GM10248 (cell line): ENCODE measurements around the gene VAMP3.

Experiments used
- CTCF ChIA-PET: fragments of 300-600 bp; sonication (Branson Sonifier 250); formaldehyde crosslinking; extraction: SDS; loops from one replicate; lab custom pipeline; 2021; ENCODE audit warnings: antibody characterized with exemption; lab: Yijun Ruan, JAX
- POLR2A ChIA-PET: fragments of 350-650 bp; sonication (Branson Sonifier 250); formaldehyde crosslinking; extraction: SDS; loops from one replicate; lab custom pipeline; 2020; ENCODE audit warnings: antibody characterized with exemption; lab: Yijun Ruan, JAX
- DNase-seq: peaks from one replicate; pipeline ENCODE4 v3.0.0; 2012; ENCODE audit errors: extremely low spot score
- TF ChIP-seq, protein P1 (sequence below): IDR thresholded peaks from 2 replicates; pipeline ENCODE4 v1.5.1; 2012; ENCODE audit warnings: mild to moderate bottlenecking, low read depth; ENCODE audit errors: extremely low read depth, missing control alignments, control extremely low read depth

Gene VAMP3

DNA sequence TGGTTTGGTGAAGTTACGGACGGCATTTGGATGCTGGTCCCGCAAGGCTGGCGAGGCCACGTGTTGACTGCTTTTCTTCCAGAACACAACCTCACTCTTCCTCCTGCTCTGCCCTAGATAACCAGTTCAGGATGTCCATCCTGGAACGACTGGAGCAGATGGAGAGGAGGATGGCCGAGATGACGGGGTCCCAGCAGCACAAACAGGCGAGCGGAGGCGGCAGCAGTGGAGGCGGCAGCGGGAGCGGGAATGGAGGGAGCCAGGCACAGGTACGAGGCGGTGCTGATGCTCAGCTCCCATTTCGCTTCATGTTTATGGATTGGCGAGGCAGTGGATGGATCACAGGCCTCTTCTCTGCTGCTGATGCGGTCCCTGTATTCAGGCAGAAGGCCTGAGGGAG, 38.8 kb upstream of the VAMP3 start:
- ChIA-PET POLR2A (no interaction called here), CTCF (interaction anchor here (0.7 to 0.8 kb wide), 2 partner anchors 20 kb away, joined by 3 to 5 read pairs; no protein-coding TSS in a partner anchor)
- no peak for DNase-seq
- TF ChIP-seq, protein P1, sequence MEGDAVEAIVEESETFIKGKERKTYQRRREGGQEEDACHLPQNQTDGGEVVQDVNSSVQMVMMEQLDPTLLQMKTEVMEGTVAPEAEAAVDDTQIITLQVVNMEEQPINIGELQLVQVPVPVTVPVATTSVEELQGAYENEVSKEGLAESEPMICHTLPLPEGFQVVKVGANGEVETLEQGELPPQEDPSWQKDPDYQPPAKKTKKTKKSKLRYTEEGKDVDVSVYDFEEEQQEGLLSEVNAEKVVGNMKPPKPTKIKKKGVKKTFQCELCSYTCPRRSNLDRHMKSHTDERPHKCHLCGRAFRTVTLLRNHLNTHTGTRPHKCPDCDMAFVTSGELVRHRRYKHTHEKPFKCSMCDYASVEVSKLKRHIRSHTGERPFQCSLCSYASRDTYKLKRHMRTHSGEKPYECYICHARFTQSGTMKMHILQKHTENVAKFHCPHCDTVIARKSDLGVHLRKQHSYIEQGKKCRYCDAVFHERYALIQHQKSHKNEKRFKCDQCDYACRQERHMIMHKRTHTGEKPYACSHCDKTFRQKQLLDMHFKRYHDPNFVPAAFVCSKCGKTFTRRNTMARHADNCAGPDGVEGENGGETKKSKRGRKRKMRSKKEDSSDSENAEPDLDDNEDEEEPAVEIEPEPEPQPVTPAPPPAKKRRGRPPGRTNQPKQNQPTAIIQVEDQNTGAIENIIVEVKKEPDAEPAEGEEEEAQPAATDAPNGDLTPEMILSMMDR, result no peak

DNA sequence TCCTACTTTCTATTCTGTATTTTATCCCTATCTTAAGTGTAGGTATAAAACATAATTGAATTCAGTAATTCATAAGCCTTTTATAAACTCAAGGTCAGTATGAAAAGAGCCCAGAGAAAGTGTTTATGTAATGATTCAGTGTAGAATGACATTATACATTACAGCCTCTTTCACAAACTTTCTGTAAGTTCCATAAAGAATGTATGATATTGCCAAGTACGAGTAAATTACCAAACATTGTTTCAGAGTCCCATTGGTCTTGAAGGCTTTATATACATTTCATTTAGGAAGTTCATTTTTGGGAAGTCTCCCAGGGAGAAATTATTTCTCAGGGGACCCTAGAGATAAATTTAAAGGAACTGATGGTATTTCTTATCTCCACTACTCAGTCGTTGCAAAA, 37.8 kb upstream of the VAMP3 start:
- TF ChIP-seq, protein P1, result no peak
- ChIA-PET POLR2A (no interaction called here), CTCF (interaction anchor here (0.8 to 1.9 kb wide), 3 partner anchors 19 to 86 kb away, joined by 4 to 5 read pairs (median 4); no protein-coding TSS in a partner anchor)
- DNase-seq, result no peak

DNA sequence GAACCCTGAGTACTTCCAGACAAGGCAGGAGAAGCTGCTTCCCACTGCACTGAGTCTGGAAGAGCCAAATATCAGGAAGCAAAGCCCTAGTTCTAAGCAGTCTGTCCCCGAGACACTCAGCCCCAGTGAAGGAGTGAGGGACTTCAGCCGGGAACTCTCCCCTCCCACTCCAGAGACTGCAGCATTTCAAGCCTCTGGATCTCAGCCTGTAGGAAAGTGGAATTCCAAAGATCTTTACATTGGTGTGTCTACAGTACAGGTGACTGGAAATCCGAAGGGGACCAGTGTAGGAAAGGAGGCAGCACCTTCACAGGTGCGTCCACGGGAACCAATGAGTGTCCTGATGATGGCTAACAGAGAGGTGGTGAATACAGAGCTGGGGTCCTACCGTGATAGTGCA, 33.1 kb upstream of the VAMP3 start:
- CTCF ChIA-PET, result interaction anchor here (1.5 kb wide), 1 partner anchor 14 kb away, joined by 5 read pairs; no protein-coding TSS in a partner anchor
- no peak for DNase-seq
- POLR2A ChIA-PET, result no interaction called here
- TF ChIP-seq, protein P1, result no peak

DNA sequence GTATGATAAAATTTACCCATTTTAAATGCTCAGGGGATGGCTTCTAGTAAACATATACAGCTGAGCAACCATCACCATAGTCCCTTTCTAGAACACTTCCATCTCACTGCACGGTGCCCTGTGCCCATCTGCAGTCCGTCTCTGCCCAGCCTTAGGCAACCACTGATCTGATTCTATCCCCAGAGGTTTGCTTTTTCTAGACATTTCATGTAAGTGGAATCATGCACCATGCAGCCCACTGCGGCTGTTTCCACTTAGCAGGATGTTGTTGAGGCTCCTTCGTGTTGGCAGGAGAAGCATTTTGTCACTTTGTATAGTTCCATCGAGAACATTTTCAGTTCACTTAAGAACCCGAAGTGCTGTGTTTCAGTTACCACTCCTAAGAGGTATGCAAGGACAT, 27.8 kb upstream of the VAMP3 start:
- TF ChIP-seq, protein P1, result no peak
- ChIA-PET POLR2A (no interaction called here), CTCF (interaction anchor here (1.0 to 2.9 kb wide), 3 partner anchors 9 to 76 kb away, joined by 3 to 15 read pairs (median 3); no protein-coding TSS in a partner anchor)
- no peak for DNase-seq

DNA sequence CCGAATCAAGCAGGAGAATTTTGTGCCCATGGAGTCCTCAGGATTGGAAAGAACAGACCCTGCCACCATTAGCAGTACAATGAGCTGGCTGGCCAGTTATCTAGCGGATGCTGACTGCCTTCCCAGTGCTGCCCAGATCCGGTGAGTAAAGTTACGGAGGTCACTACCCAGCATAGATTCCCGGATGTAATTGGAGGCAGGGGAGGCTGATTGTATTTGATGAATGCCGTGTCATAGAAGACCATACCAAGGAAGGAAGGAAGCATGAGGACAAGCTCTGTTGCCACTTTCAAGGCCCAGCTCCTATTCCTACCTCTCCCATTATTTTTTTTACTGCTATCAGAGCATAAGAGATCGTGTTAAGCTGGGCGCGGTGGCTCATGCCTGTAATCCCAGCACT, 26.2 kb upstream of the VAMP3 start:
- ChIA-PET POLR2A (no interaction called here), CTCF (interaction anchor here (0.9 to 1.4 kb wide), 4 partner anchors 9 to 78 kb away, joined by 3 to 5 read pairs (median 3); no protein-coding TSS in a partner anchor)
- TF ChIP-seq, protein P1, result no peak
- DNase-seq, result no peak

DNA sequence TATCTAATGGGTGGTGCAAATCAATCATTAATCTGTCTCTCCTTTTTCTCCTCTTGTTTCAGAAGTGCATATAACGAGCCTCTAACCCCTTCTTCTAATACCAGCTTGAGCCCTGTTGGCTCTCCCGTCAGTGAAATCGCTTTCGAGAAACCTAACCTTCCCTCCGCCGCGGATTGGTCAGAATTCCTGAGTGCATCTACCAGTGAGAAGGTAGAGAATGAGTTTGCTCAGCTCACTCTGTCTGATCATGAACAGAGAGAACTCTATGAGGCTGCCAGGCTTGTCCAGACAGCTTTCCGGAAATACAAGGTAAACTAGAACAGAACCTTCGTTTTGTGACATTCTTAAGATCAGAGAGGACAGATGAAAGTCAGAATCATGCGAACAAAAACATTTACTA, 25.3 kb upstream of the VAMP3 start:
- ChIA-PET POLR2A (no interaction called here), CTCF (interaction anchor here (1.0 to 1.4 kb wide), 3 partner anchors 10 to 79 kb away, joined by 3 to 5 read pairs (median 3); no protein-coding TSS in a partner anchor)
- no peak for DNase-seq
- TF ChIP-seq, protein P1, result no peak
